ENCODE data around the gene NEK7. TPM values are rescaled to one million over a fixed set of nuclear protein-coding genes. Genes with fewer than 3 reads are reported as not detected.

Gene NEK7
- total RNA-seq, 6 experiments from 2014 or later: 20.6 to 32.3 (median 21.5) TPM

- H3K9me3 ChIP-seq: no peaks in the 10 kb centered on the region
- peaks cover 0 to 4% (median 0%) of the 10 kb centered on the region in 4 donors for H3K36me3 ChIP-seq
- H3K27me3 ChIP-seq: no peaks in the 10 kb centered on the region
- DNase-seq: no peak
- H3K4me1 ChIP-seq: peaks cover 0 to 10% (median 3%) of the 10 kb centered on the region in 4 donors
- no peak for ATAC-seq
- intact Hi-C loops (cut with DNase I): no loop called here
- no peak overlapping the region for H3K4me3 ChIP-seq
- TF ChIP-seq POLR2A (IDR thresholded peaks at IDR 0.05): no peak
- no peak for TF ChIP-seq CTCF (IDR thresholded peaks at IDR 0.05)
- WGBS (ENCODE audit: insufficient coverage, low coverage, low lambda C conversion rate, missing lambda C conversion rate): 83% methylated on average over 7 of the region's 7 CpGs
- H3K27ac ChIP-seq: no peak overlapping the region
These were observed 133.4 kb downstream of the NEK7 start for GRCh38 chr1:198290089-198290683.

- Histone ChIP-seq H3K36me3 (peaks cover 0 to 4% (median 0%) of the 10 kb centered on the region in 4 donors), H3K27me3 (no peaks in the 10 kb centered on the region), H3K4me3 (no peak overlapping the region), H3K9me3 (no peaks in the 10 kb centered on the region), H3K27ac (no peak overlapping the region), H3K4me1 (peaks cover 0 to 10% (median 3%) of the 10 kb centered on the region in 4 donors)
- no peak for TF ChIP-seq POLR2A (IDR thresholded peaks at IDR 0.05)
- TF ChIP-seq CTCF (IDR thresholded peaks at IDR 0.05): no peak
- intact Hi-C loops (cut with DNase I): no loop called here
- DNase-seq (no peak), ATAC-seq (no peak)
These were observed 134.2 kb downstream of the NEK7 start for GRCh38 chr1:198291036-198291435.

- Histone ChIP-seq H3K36me3 (peaks cover 0 to 4% (median 0%) of the 10 kb centered on the region in 4 donors), H3K4me1 (peaks cover 0 to 10% (median 3%) of the 10 kb centered on the region in 4 donors), H3K27ac (no peak overlapping the region), H3K4me3 (no peak overlapping the region), H3K9me3 (no peaks in the 10 kb centered on the region), H3K27me3 (no peaks in the 10 kb centered on the region)
- no peak for DNase-seq
- no peak for ATAC-seq
- no peak for TF ChIP-seq CTCF (IDR thresholded peaks at IDR 0.05)
- no peak for TF ChIP-seq POLR2A (IDR thresholded peaks at IDR 0.05)
- intact Hi-C loops (cut with DNase I): no loop called here
These were observed 135.1 kb downstream of the NEK7 start for GRCh38 chr1:198291924-198292323.

GRCh38 chr1:198295225-198295624 lies 138.4 kb downstream of the NEK7 start:
- intact Hi-C loops (cut with DNase I): no loop called here
- ATAC-seq: no peak
- H3K9me3 ChIP-seq: no peaks in the 10 kb centered on the region
- WGBS (ENCODE audit: insufficient coverage, low coverage, low lambda C conversion rate, missing lambda C conversion rate): 83% methylated on average over 7 of the region's 8 CpGs
- H3K27me3 ChIP-seq: no peaks in the 10 kb centered on the region
- no peaks in the 10 kb centered on the region for H3K4me1 ChIP-seq
- no peak for DNase-seq
- H3K36me3 ChIP-seq: peaks cover 0 to 4% (median 0%) of the 10 kb centered on the region in 4 donors
- no peak overlapping the region for H3K27ac ChIP-seq
- TF ChIP-seq CTCF (IDR thresholded peaks at IDR 0.05) (no peak), POLR2A (IDR thresholded peaks at IDR 0.05) (no peak)
- no peak overlapping the region for H3K4me3 ChIP-seq

GRCh38 chr1:198295971-198296370 lies 139.2 kb downstream of the NEK7 start:
- DNase-seq (no peak), ATAC-seq (no peak)
- 88% methylated on average over 4 of the region's 4 CpGs for WGBS (ENCODE audit: insufficient coverage, low coverage, low lambda C conversion rate, missing lambda C conversion rate)
- no peaks in the 10 kb centered on the region for H3K4me1 ChIP-seq
- intact Hi-C loops (cut with DNase I): no loop called here
- H3K27ac ChIP-seq: no peak overlapping the region
- no peak overlapping the region for H3K4me3 ChIP-seq
- H3K36me3 ChIP-seq: peaks cover 0 to 4% (median 0%) of the 10 kb centered on the region in 4 donors
- TF ChIP-seq POLR2A (IDR thresholded peaks at IDR 0.05) (no peak), CTCF (IDR thresholded peaks at IDR 0.05) (no peak)
- no peaks in the 10 kb centered on the region for H3K9me3 ChIP-seq
- no peaks in the 10 kb centered on the region for H3K27me3 ChIP-seq

Measured in right lobe of liver (tissue), 6 donors.